ENCODE results near the gene NDC80. TPM values are rescaled to one million over a fixed set of nuclear protein-coding genes. Genes with fewer than 3 reads are reported as not detected.

The NDC80 gene
- total RNA-seq, 1 donor from 2014 or later, result 1.1 TPM

GRCh38 chr18:2532797-2533196, 38.6 kb upstream of the NDC80 start:
- no peak for TF ChIP-seq CTCF (IDR thresholded peaks at IDR 0.05)
- H3K4me3 ChIP-seq, result no peak overlapping the region
- H3K9me3 ChIP-seq, result no peaks in the 10 kb centered on the region
- H3K27me3 ChIP-seq (ENCODE audit: low read depth), result no peaks in the 10 kb centered on the region
- H3K27ac ChIP-seq, result no peak overlapping the region
- ATAC-seq (no peak), DNase-seq (no peak)
- H3K4me1 ChIP-seq, result no peaks in the 10 kb centered on the region
- no peaks in the 10 kb centered on the region for H3K36me3 ChIP-seq
- intact Hi-C loops (cut with DNase I), result no loop called here

- no peak for DNase-seq
- Histone ChIP-seq H3K4me1 (no peaks in the 10 kb centered on the region), H3K27ac (no peak overlapping the region), H3K4me3 (no peak overlapping the region), H3K27me3 (ENCODE audit: low read depth) (no peaks in the 10 kb centered on the region), H3K9me3 (no peaks in the 10 kb centered on the region), H3K36me3 (no peaks in the 10 kb centered on the region)
- ATAC-seq, result no peak
- intact Hi-C loops (cut with DNase I), result no loop called here
- no peak for TF ChIP-seq CTCF (IDR thresholded peaks at IDR 0.05)
These were observed 36.5 kb upstream of the NDC80 start for GRCh38 chr18:2534906-2535305.

- Histone ChIP-seq H3K27me3 (ENCODE audit: low read depth) (no peaks in the 10 kb centered on the region), H3K36me3 (no peaks in the 10 kb centered on the region), H3K9me3 (no peaks in the 10 kb centered on the region), H3K4me3 (no peak overlapping the region), H3K27ac (no peak overlapping the region), H3K4me1 (no peaks in the 10 kb centered on the region)
- intact Hi-C loops (cut with DNase I), result no loop called here
- TF ChIP-seq CTCF (IDR thresholded peaks at IDR 0.05), result no peak
- DNase-seq (no peak), ATAC-seq (no peak)
These were observed 35.9 kb upstream of the NDC80 start for GRCh38 chr18:2535419-2535910.

- no peak for DNase-seq
- TF ChIP-seq CTCF (IDR thresholded peaks at IDR 0.05), result no peak
- Histone ChIP-seq H3K9me3 (no peaks in the 10 kb centered on the region), H3K27ac (no peak overlapping the region), H3K27me3 (ENCODE audit: low read depth) (no peaks in the 10 kb centered on the region), H3K4me3 (no peak overlapping the region), H3K36me3 (no peaks in the 10 kb centered on the region), H3K4me1 (no peaks in the 10 kb centered on the region)
- intact Hi-C loops (cut with DNase I), result no loop called here
- no peak for ATAC-seq
These were observed 35.3 kb upstream of the NDC80 start for GRCh38 chr18:2536063-2536462.

GRCh38 chr18:2536493-2536892, 34.9 kb upstream of the NDC80 start:
- H3K36me3 ChIP-seq, result no peaks in the 10 kb centered on the region
- H3K9me3 ChIP-seq, result no peaks in the 10 kb centered on the region
- peak in 1 of 2 donors; percentile 76 for ATAC-seq
- H3K4me3 ChIP-seq, result no peak overlapping the region
- no peak overlapping the region for H3K27ac ChIP-seq
- DNase-seq, result no peak
- H3K4me1 ChIP-seq, result no peaks in the 10 kb centered on the region
- TF ChIP-seq CTCF (IDR thresholded peaks at IDR 0.05), result no peak
- intact Hi-C loops (cut with DNase I), result no loop called here
- H3K27me3 ChIP-seq (ENCODE audit: low read depth), result no peaks in the 10 kb centered on the region

GRCh38 chr18:2537296-2537695, 34.1 kb upstream of the NDC80 start:
- Histone ChIP-seq H3K4me1 (no peaks in the 10 kb centered on the region), H3K27ac (no peak overlapping the region), H3K9me3 (no peaks in the 10 kb centered on the region), H3K27me3 (ENCODE audit: low read depth) (no peaks in the 10 kb centered on the region), H3K4me3 (no peak overlapping the region), H3K36me3 (no peaks in the 10 kb centered on the region)
- DNase-seq, result no peak
- intact Hi-C loops (cut with DNase I), result no loop called here
- ATAC-seq, result no peak
- TF ChIP-seq CTCF (IDR thresholded peaks at IDR 0.05), result no peak
